ENCODE measurements around the gene PCDHB9.

GRCh38 chr5:141186897-141187512 lies at the start of gene PCDHB9:
- TF ChIP-seq GLIS3 (CRISPR knock-in tag; IDR thresholded peaks at IDR 0.05) (no peak), ZNF565 (CRISPR knock-in tag; conservative IDR thresholded peaks at IDR 0.05; ENCODE audit: low read depth) (no peak), ESRRG (CRISPR knock-in tag; IDR thresholded peaks at IDR 0.05) (no peak), RARB (CRISPR knock-in tag; IDR thresholded peaks at IDR 0.05) (no peak), ARNTL (CRISPR knock-in tag; IDR thresholded peaks at IDR 0.05; ENCODE audit: borderline replicate concordance, low read depth) (no peak), TOX (CRISPR knock-in tag; IDR thresholded peaks at IDR 0.05; ENCODE audit: borderline replicate concordance) (no peak), ZFP30 (CRISPR knock-in tag; IDR thresholded peaks at IDR 0.05) (no peak), PATZ1 (CRISPR knock-in tag; IDR thresholded peaks at IDR 0.05; ENCODE audit: borderline replicate concordance) (no peak), POU6F1 (CRISPR knock-in tag; IDR thresholded peaks at IDR 0.05; ENCODE audit: borderline replicate concordance, low read depth) (no peak), PPARA (CRISPR knock-in tag; IDR thresholded peaks at IDR 0.05; ENCODE audit: borderline replicate concordance) (no peak), SNAI2 (CRISPR knock-in tag; IDR thresholded peaks at IDR 0.05) (no peak)
